ENCODE measurements around the gene RRM2. TPM values are rescaled to one million over a fixed set of nuclear protein-coding genes. Genes with fewer than 3 reads are reported as not detected.

The RRM2 gene
- total and polyA plus RNA-seq, 9 donors = 0.24 to 4.6 (median 1.3) TPM; not detected in 2

DNA sequence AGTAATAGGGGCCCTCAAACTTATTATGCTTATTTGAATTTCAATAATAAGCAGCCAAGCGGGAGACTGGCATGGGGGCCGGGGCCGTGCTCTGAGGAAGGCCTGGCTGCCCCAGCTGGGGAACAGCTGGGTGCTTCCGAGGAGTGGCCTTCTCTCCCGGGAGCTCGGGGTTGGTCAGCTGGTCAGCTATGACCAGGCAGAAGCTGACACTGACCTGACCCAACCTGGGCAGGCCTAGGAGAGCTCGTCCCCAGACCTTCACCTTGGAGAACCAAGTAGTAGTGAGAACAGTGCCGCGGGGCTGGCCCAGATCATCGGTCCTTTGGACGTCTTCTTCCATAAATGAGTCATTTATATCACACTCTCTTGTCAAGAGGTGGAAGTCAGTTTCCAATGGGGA lies 36.1 kb downstream of the RRM2 start:
- WGBS, 3 donors = 79 to 89% (median 82%) methylated on average over 11 of the region's 11 CpGs
- intact Hi-C loops (cut with DNase I) = no loop called here
- no peak overlapping the region for H3K27ac ChIP-seq
- no peaks in the 10 kb centered on the region for H3K4me1 ChIP-seq (ENCODE audit: insufficient read depth)
- H3K27me3 ChIP-seq = no peaks in the 10 kb centered on the region
- no peaks in the 10 kb centered on the region for H3K36me3 ChIP-seq
- no peak for DNase-seq
- H3K4me3 ChIP-seq = no peak overlapping the region
- TF ChIP-seq POLR2A (IDR thresholded peaks at IDR 0.05) (no peak), EP300 (IDR thresholded peaks at IDR 0.05) (no peak)
- TF ChIP-seq, protein P1, sequence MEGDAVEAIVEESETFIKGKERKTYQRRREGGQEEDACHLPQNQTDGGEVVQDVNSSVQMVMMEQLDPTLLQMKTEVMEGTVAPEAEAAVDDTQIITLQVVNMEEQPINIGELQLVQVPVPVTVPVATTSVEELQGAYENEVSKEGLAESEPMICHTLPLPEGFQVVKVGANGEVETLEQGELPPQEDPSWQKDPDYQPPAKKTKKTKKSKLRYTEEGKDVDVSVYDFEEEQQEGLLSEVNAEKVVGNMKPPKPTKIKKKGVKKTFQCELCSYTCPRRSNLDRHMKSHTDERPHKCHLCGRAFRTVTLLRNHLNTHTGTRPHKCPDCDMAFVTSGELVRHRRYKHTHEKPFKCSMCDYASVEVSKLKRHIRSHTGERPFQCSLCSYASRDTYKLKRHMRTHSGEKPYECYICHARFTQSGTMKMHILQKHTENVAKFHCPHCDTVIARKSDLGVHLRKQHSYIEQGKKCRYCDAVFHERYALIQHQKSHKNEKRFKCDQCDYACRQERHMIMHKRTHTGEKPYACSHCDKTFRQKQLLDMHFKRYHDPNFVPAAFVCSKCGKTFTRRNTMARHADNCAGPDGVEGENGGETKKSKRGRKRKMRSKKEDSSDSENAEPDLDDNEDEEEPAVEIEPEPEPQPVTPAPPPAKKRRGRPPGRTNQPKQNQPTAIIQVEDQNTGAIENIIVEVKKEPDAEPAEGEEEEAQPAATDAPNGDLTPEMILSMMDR (IDR thresholded peaks at IDR 0.05) = no peak
- H3K9me3 ChIP-seq = no peaks in the 10 kb centered on the region

DNA sequence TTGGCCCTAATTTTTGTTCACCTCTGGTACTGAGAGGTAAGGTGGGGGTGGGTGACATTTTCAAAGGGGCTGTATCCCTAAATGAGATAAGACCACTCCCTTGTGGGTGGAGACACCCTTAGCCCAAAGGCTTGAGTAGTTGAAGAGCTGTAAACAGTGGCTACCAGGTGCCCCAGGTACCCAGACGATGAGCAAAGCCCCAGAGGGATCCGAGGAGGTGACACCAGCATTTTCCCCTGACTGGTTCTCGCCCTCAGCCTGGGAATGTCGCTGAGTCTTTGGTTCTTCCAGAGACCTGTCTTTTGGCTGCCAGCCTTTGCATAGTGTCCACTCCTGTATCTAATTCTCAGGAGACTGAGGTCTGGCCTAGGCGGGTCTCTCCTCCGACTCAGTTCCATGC lies 36.5 kb downstream of the RRM2 start:
- intact Hi-C loops (cut with DNase I) = no loop called here
- Histone ChIP-seq H3K27me3 (no peaks in the 10 kb centered on the region), H3K9me3 (no peaks in the 10 kb centered on the region), H3K36me3 (no peaks in the 10 kb centered on the region), H3K4me3 (no peak overlapping the region), H3K27ac (no peak overlapping the region), H3K4me1 (ENCODE audit: insufficient read depth) (no peaks in the 10 kb centered on the region)
- DNase-seq = no peak
- WGBS, 3 donors = 87 to 92% (median 89%) methylated on average over 6 of the region's 6 CpGs
- TF ChIP-seq EP300 (IDR thresholded peaks at IDR 0.05) (no peak), POLR2A (IDR thresholded peaks at IDR 0.05) (no peak)
- TF ChIP-seq, protein P1 (IDR thresholded peaks at IDR 0.05) = no peak

DNA sequence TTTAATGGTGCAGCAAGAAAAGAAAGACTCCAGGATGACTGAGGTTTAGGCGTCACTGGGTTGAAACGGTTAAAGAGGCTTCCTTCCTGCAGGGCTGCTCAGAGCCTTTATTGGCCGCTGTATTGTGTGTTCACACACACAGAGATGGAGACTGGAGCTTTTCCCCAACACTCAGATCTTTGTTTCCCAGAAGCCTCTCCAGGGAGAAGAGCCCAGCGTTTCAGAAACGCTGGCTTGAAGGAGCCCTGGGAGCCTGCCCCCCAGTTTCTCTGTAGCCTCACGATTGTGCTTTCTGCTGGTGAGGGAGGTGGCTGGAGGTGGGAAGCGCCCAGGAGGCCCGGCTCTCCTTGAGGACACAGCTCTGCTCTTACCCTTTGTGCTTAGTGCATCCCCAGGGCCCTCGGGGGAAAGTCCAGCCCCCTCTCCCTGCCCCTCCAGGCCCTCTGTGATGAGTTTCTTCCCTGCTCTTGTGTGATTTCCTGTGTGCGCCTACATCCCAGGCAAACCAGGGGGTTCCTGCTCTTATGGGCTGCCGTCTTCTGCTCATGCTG lies 37.1 kb downstream of the RRM2 start:
- no peak overlapping the region for H3K27ac ChIP-seq
- TF ChIP-seq, protein P1 (IDR thresholded peaks at IDR 0.05) = no peak
- TF ChIP-seq EP300 (IDR thresholded peaks at IDR 0.05) (no peak), POLR2A (IDR thresholded peaks at IDR 0.05) (no peak)
- H3K9me3 ChIP-seq = no peaks in the 10 kb centered on the region
- no peaks in the 10 kb centered on the region for H3K36me3 ChIP-seq
- no peaks in the 10 kb centered on the region for H3K4me1 ChIP-seq (ENCODE audit: insufficient read depth)
- H3K27me3 ChIP-seq = no peaks in the 10 kb centered on the region
- intact Hi-C loops (cut with DNase I) = no loop called here
- 63 to 76% (median 70%) methylated on average over 11 of the region's 11 CpGs for WGBS, 3 donors
- no peak for DNase-seq
- H3K4me3 ChIP-seq = no peak overlapping the region

DNA sequence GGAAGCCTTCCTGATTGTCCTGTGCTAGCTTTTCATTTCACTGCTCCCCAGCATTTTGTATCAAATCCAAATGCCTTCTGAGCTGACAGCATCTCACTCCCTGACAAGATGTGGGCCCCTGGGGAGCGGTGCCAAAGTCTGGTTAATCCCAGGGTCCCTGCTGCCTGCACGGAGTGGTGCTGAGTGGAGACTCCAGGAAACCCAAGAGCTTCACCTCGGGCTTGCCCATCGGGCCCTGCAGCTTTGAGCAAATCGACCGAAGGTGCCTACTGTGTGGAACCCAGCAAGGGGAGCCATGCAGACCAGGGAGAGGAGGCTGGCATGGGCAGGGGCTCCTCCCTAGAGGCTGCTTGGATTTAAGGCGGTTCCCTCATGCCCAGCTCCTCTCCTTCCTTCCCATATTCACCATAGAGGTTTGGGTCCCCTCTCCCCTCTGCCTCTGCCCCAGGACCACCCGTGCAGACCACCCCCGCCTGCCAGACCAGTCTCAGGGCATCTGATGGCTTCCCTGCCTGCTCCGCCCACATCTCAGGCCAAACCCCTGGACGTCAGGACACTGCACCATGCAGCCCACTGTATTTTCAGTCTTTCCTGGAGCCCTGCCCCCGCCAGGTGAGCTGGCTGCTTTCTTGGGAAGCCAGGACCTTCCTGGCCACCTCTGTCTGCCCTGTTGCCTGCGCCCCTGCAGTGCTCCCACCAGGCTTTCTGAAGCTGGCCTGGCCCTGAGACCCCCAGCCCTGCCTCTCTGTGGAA lies 37.8 kb downstream of the RRM2 start:
- TF ChIP-seq EP300 (IDR thresholded peaks at IDR 0.05) (no peak), POLR2A (IDR thresholded peaks at IDR 0.05) (no peak)
- TF ChIP-seq, protein P1 (IDR thresholded peaks at IDR 0.05) = no peak
- H3K9me3 ChIP-seq = no peaks in the 10 kb centered on the region
- no peaks in the 10 kb centered on the region for H3K36me3 ChIP-seq
- intact Hi-C loops (cut with DNase I) = no loop called here
- H3K4me1 ChIP-seq (ENCODE audit: insufficient read depth) = no peaks in the 10 kb centered on the region
- no peak overlapping the region for H3K27ac ChIP-seq
- no peaks in the 10 kb centered on the region for H3K27me3 ChIP-seq
- WGBS, 3 donors = 88 to 91% (median 90%) methylated on average over 13 of the region's 13 CpGs
- no peak for DNase-seq
- no peak overlapping the region for H3K4me3 ChIP-seq

All from ovary (tissue), 9 donors.